GM19351 (cell line): ENCODE results near the gene COP1.
"Not testable (repeated sequence)": the region's sequence is repeated elsewhere in the genome, so short reads cannot be mapped to it uniquely, and the experiment has no call there.

Source experiments
- ATAC-seq: cut with Tn5 transposase; IDR thresholded peaks from one replicate; pipeline ENCODE4 v1.9.1; 2021; ENCODE audit warnings: mild to moderate bottlenecking, moderate library complexity; ENCODE audit not compliant: unreplicated experiment

Gene COP1

DNA sequence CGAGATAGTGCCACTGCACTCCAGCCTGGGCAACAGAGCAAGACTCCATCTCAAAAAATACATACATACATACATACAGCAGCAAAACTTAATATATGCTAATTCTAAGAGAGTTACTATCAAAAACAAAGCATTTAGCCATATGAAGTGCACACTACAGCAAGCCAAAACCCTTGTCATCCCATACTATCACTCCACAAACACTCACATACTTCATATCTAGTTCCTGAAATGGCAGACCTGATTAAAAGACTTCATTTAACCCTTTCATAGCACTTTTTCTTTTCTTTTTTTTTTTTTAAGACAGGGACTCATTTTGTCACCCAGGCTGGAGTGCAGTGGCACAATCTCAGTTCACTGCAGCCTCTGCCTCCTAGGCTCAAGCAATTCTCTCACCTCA is 65.6 kb downstream of the COP1 start:
- no peak for ATAC-seq

DNA sequence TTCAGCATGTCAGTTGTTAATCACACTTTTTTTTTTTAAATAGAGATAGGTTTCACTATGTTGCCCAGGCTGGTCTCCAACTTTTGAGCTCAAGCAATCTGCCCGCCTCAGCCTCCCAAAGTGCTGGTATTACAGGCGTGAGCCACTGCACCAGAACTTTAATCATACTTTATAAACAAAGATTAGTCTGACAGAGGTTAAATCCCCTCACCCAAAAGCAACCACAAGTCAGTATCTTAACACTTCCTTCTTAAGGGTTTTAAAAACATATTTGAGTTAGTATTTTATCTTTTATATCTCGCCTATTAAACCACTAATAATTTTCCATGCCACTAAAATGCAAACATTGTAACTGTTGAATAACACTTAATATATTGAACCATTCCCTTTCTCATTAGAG is 70.2 kb downstream of the COP1 start:
- ATAC-seq, result no peak

DNA sequence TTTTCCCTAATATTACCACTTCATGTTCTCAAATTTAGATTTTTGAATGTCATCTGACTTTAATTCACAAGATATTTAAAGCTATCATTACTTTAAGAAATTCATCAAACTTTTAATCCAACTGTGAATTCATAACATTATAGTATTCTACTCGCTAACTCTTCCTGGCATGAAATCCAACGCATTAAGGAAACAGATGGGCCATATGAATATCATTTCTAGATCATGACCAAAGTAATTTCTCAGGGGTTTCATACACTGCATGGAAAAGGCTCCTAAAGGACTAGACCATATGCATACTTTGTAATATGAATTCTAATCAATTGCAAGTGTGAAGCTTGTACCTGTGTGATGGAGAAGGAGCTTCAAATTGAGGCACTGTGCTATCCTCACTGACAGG is 72.4 kb downstream of the COP1 start:
- ATAC-seq, result no peak

DNA sequence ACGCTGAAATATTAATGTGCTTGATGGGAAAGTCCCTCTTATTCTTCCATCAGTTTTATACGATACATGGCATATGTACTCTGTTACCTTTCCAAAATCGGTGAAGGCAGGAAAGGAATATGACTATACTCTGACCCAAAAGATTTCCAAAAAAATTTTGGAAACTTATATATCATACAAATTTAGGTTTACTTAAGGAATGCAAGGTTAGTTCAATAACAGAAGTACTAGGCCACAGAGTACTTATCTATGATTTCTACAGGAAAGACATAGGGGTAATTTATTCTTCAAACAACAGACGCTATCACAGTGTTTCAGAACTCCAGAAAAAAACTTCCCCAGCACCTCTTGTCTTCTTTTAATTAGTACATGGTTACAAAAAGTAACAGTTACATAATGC is 84.8 kb downstream of the COP1 start:
- ATAC-seq, result no peak

DNA sequence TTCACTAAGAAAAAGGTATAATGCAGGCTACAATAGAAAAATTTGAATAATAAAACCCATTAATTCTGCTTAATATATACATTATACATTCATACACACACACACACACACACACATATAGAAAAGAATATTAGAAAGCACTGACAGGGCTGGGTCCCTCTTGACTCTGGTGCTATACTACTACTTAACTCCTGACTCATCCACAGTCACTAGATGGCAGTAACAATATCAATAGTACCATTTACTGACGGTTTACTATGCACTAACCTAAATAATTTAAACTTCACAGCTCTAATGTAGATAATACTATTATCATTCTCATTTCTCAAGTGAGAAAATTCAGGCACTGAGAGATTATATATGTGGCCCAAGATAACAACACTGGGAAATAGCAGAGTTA is 87.5 kb downstream of the COP1 start:
- no peak for ATAC-seq

DNA sequence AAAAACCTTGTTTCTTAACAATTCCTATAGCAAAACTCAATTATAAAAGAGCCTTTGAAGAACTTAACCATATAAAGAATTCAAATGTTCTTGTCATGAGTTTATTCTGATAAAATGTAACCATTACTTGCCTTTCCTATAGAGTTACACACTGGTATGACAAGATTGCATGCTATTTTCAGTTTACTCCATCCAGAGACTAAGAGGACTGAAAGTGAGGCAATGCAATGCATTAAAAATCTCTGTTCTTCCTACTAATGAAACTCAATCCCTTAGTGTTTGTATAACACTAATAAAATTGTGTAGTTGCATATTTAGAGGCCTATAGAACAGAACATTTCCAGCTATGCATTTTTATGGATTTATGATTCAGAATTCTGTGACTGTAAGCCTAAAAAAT is 88.1 kb downstream of the COP1 start:
- no peak for ATAC-seq

DNA sequence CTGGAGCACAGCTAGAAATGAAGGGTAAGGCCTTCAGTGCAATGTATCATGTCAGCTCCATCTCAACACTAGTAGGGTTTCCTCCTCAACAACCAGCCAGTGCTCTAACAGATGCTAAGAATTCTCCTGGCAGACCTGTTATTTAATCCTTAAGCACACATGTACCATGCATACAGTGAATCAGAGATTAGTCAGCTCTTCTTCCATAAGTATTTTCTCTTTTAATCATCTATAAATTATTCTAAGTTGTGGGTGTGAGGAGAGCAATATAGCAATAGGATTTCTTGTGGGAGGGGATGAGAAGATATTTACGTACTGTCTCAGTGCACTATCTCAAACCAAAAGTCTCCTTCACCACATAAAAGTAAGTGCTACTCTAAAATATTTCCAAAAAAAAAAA is 95.3 kb downstream of the COP1 start:
- ATAC-seq, result no peak

DNA sequence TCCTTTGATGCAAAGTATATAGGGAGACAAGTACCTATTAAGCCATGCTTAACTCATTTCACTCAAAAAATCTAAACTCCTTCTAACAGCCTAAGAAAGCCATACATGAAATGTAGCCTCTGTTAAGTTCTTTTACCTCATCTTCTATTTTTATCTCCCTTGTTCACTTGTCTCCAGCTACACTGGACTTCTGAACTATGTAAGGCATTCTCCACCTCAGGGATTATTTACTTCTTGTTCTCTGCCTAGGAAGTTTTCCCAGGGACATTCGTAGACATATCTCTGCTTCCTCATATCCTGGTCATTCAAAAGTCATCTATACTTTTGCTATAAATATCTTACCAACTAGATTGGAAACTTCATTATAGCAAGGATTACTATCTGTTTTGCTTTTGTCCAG is 96.9 kb downstream of the COP1 start:
- ATAC-seq, result no peak

DNA sequence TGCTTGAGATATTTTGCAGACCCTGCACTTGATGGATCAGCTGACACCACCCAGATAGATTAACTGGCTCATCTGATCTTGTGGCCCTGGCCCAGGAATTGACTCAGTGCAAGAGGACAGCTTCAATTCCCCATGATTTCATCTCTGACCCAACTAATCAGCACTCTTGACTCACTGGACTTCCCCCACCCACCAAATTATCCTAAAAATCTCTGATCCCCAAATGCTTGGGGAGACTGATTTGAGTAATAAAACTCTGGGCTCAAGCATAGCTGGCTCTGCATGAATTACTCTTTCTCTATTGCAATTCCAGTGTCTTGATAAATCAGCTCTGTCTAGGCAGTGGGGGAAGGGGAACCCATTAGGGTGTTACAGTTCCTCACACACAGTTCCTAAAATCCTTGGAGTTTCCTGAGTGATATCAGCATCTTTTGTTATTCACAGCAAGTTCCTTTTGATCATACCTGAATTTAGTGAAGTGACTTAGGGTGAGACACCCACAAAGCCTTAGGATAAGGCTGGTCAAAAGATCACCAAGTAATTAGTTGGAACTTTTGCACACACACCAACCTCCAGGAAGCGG is 104.2 kb downstream of the COP1 start:
- no peak for ATAC-seq

DNA sequence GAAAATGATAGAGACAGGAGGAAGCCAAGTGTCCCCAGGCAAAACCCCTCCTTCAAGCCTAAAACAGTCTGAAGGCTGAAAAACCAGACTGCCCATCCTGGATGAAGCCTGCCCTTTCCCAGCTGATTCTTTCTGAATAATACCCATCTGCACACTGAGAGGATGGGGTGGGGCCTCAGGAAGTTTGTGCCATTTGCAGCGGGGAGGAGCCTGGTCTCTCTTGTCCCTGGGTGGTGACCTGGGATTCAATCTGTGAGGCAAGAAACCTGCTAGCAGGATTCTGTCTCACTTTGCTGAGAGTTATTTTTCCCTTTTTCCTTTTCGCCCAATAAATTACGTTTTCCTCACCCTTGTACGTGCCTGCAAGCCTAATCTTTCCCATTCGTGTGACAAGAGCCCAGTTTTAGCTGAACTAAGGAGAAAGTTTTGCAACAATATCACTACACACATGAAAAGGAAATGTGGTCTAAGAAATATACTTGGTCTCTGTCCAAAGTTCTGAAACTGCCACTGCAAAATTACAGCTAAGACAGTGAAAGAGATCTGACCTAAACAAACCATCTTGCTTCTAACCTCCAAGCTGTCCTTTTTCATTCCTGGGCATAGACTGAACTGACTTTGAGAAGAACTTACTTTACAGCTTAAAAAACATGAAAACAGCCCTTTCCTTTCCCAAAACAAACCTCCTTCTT is 105.0 kb downstream of the COP1 start:
- no peak for ATAC-seq

DNA sequence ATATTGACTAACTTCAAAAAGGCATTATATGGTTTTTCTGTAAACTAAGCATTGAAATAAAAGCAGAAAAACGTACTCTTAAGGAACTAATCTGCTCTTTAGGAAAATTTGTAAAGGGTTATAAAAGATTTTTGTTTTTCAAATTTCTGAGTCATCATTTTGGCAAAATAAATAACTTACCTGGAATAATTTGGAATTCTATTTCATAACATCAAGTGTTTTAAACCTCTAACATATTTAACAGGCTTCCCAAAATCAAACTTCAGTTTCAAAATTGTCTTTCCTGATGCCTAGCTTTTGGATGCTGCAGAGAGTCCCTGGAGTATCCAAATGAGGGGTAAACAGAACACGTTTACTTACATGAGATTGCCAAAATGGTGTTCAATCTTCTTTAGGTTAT is 108.5 kb downstream of the COP1 start:
- ATAC-seq, result no peak

DNA sequence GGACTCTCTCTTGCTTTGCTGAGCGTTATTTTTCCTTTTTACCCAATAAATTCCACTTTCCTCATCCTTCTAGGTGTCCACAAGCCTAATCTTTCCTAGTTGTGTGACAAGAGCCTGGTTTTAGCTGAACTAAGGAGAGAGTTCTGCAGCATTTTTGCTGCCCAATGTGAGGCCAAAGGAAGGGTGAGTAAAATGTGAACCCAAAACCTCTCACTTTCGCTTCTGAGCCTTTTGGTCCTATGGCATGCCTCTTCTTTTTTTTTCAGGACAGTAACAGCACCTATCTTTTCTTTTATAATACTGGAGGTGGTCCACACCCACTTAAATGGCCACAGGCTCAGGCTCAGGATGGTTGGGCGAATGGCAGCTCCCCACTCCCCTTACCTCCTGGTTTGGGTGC is 111.1 kb downstream of the COP1 start:
- ATAC-seq, result no peak

DNA sequence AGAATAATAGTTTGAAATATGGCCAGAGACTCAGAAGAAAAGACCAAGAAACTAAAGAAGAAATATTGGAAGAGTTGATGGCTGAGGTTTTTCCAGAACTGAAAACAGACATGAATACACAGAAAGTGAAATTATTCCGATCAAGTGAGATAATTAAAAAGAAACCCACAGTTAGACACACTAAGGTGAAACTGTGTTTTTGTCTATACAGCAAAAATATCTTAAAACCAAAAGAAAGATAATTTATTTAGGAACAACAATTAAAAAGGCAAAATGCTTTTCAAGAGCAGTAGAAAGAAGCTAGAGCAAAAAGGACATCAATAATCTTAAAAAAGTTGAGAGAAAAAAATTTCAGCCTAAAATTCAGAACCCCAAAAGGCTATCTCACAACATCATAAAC is 116.3 kb downstream of the COP1 start:
- ATAC-seq, result no peak

DNA sequence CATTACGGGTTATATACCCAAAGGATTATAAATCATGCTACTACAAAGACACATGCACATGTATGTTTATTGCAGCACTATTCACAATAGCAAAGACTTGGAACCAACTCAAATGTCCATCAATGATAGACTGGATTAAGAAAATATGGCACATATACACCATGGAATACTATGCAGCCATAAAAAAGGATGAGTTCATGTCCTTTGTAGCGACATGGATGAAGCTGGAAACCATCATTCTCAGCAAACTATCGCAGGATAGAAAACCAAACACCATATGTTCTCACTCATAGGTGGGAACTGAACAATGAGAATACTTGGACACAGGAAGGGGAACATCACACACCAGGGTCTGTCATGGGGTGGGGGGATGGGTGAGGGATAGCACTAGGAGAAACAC is 119.3 kb downstream of the COP1 start:
- not testable (repeated sequence) for ATAC-seq

DNA sequence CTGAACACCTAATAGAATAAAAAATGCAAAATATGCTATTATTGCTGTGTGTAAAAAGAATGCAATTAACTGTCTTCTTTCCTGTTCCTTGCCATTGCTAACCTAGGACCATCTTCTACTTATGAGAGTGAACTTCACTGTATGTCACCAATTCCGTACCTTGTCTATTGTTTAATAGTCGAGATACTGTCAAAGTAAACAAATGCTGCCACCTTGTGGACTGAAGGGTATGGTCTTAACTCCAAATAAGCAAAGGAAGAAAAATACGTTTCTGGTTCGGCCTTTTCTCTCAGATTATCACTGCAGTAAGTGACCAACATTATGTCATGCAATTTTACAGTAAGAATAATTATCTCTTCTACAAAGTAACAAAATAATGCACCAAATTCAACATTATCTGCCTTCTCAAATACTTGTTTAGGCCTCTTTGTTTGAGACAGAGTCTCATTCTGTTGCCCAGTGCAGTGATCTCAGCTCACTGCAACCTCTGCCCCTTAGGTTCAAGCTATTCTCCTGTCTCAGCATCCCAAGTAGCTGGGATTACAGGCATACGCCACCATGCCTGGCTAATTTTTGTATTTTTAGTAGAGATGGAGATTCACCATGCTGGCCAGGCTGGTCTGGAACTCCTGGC is 133.4 kb downstream of the COP1 start:
- no peak for ATAC-seq

DNA sequence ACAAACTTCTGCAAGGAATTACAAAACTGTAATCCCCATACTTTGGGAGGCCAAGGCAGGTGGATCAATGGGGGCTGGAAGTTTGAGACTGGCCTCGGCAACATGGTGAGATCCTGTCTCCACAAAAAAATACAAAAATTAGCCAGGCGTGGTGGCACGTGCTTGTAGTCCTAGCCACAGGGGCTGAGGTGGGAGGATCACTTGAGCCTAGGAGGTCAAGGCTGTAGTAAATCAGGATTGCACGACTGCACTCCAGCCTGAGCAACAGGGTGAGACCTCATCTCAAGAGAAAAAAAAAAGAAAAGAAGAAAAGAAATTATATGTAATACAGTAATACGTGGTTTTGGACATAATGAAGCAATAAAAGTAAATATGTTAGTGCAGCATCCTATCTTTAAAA is 138.2 kb downstream of the COP1 start:
- ATAC-seq, result no peak

DNA sequence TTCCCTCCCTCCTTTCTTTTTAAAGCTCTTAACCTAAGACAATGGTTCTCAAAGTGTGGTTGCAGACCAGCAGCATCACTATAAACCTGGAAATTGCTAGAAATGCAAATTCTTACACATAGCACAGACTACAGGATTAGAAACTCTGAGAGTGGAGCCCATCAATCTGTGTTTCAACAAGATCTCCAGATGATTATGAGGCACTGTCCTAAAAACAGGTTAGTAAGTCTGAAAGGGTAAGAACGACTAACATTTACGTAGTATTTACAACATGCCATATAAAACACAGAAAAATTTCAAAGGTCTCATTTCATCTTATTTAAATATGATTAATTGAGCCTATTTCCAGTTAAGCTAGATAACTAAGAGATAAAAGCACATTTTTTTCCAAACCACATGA is 138.8 kb downstream of the COP1 start:
- ATAC-seq, result no peak

DNA sequence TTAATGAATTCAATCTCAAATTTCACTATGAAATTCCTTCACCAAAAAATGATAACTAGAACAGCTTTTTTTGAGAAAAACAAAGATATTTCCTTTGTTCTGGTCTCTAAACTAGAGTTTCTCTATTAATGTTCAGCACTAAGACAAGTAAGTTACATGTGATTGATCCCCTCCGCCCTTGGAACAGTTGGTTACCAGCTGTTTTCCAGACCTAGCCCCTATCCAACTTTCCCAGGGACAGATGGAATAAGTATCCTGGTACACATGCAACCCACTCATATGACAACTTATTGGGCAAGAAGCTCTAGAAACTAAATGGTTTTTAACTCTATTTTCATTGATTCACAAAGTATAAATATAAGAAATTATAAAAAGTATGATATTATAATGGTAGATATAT is 140.4 kb downstream of the COP1 start:
- ATAC-seq, result no peak

DNA sequence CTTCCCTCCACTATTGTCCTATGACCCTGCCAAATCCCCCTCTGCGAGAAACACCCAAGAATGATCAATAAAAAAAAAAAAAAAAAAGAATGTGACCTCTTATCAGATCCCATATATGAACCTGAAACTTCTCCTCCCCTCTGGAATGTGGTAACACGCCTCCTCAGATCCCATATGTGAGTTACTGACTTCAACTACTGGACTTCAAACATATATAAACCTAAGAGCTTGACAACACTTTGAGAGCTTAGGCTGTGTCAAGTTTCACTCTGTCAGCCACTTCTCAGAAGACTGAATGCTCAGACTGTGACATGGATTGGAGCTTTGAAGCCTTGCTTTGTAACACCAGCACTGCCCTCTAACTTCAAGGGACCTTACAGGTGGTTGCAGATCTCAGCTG is 148.4 kb downstream of the COP1 start:
- no peak for ATAC-seq

DNA sequence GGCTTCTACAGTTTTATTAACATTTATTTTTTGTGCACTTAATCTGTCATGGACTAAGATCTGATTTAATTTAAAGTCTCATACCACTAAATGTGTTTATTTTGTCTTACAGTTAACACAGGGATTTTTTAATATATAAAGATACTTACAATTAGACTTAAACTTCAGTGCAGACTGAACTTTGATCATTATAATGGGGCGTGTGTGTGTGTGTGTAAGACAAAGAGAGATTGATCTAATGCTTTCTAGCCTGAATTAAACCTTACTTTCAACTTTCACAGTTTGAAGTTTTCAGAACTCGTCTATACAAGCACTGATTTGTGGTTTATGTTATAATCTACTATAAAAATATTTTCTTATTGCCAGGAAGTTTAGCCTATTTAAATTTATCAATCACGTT is 150.8 kb downstream of the COP1 start:
- ATAC-seq, result no peak

DNA sequence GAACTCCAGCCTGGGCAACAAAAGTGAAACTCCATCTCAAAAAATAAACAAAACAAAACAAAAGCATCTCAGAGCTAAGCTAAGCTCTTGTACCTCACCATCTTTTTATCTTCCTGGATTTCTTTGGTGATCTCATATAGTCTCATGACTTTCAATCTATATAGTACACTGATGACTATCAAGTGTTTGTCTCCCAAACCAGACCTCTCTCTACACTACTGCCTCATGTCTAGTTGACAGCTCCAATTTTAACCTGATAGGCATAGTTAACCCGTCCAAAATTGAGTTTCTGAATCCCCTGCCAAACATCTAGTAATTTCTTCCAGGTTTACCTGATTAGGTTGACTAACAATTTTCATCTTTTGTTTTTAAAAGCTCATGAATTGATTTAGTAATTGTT is 151.7 kb downstream of the COP1 start:
- no peak for ATAC-seq

DNA sequence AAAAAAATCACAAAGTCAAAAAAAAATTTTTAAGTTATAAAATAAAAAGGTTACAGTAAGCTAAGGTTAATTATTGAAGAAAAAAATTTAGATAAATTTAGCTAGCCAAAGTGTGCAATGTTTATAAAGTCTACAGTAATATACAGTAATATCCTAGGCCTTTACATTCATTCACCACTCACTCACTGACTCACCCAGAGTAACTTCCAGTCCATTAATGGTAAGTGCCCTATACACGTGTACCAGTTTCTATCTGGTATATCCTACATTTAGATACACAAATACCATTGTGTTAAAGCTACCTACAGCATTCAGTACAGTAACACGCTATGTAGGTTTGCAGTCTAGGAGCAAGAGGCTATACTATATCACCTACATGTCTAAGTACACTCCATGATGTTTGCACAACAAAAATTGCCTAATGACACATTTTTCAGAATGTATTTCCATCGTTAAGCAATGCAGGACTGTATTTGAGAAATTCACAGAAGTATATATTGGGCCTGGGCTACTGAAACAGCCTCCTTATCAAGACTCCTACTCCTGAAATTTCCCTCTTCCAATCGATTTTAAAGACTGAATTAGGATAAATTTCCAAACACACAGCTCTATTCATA is 155.1 kb downstream of the COP1 start:
- ATAC-seq, result no peak
